ENCODE measurements around the gene CCDC6. TPM values are rescaled to one million over a fixed set of nuclear protein-coding genes. Genes with fewer than 3 reads are reported as not detected.
A peak's percentile ranks its signal among the peaks of the same experiment; 100 is the strongest.

CCDC6 gene
- polyA plus RNA-seq, 3 donors = 4.2 to 13.5 (median 6.2) TPM

GRCh38 chr10:59898125-59898835, 8.1 kb downstream of the CCDC6 start:
- Mint-ChIP-seq H3K4me3 (no peak overlapping the region), H3K36me3 (peaks cover 8 to 18% of the 10 kb centered on the region in 2 donors), H3K27ac (peak overlapping the region in 1 of 7 donors; percentile 22), H3K4me1 (peaks cover 39% of the 10 kb centered on the region), H3K9me3 (no peaks in the 10 kb centered on the region), H3K27me3 (ENCODE audit: low read depth in 3 of 3) (no peaks in the 10 kb centered on the region)
- Histone ChIP-seq H3K9ac (ENCODE audit: insufficient read depth, low read length, poor library complexity, severe bottlenecking) (no peak overlapping the region), H3K36me3 (replicated peaks in 1 of 2; ENCODE audit: control insufficient read depth in 1 of 2, insufficient read depth in 2 of 2, low read length in 2 of 2) (peaks cover 0 to 13% of the 10 kb centered on the region in 2 donors), H3K27ac (ENCODE audit: low read depth in 1 of 2, low read length in 2 of 2) (no peak overlapping the region), H3K79me2 (ENCODE audit: insufficient read depth, low read length) (peaks cover 100% of the 10 kb centered on the region), H3K27me3 (ENCODE audit: control insufficient read depth in 2 of 2, insufficient read depth in 2 of 2, low read length in 2 of 2) (no peaks in the 10 kb centered on the region), H3K4me3 (replicated peaks in 1 of 3; ENCODE audit: low read depth in 2 of 3, low read length in 3 of 3) (no peak overlapping the region), H3K4me2 (replicated peaks; ENCODE audit: extremely low read depth, low read length, poor library complexity, severe bottlenecking) (no peak overlapping the region), H3K4me1 (ENCODE audit: control insufficient read depth in 1 of 2, insufficient read depth in 2 of 2, low read length in 2 of 2) (peaks cover 3 to 5% of the 10 kb centered on the region in 2 donors), H2AFZ (ENCODE audit: insufficient read depth, low read depth, low read length, poor library complexity, severe bottlenecking) (no peak overlapping the region), H3K9me3 (replicated peaks in 1 of 2; ENCODE audit: control insufficient read depth in 1 of 2, insufficient read depth in 1 of 2, low read length in 2 of 2) (no peaks in the 10 kb centered on the region), H4K20me1 (ENCODE audit: insufficient read depth, low read length) (peaks cover 69% of the 10 kb centered on the region)
- DNase-seq = no peak
- intact Hi-C loops (cut with micrococcal nuclease) = no loop called here
- no CpG with 5 or more reads among the region's 6 CpGs for WGBS (ENCODE audit: insufficient coverage)
- no peak for TF ChIP-seq CTCF (IDR thresholded peaks at IDR 0.05)

- WGBS (ENCODE audit: insufficient coverage) = 83% methylated on average over 1 of the region's 1 CpG
- Mint-ChIP-seq H3K27ac (peak overlapping the region in 3 of 7 donors; percentile 32 to 61 (median 47)), H3K36me3 (peaks cover 8 to 18% of the 10 kb centered on the region in 2 donors), H3K4me1 (peaks cover 52% of the 10 kb centered on the region), H3K27me3 (ENCODE audit: low read depth in 3 of 3) (no peaks in the 10 kb centered on the region), H3K9me3 (no peaks in the 10 kb centered on the region), H3K4me3 (no peak overlapping the region)
- H3K36me3 ChIP-seq (replicated peaks in 1 of 2; ENCODE audit: control insufficient read depth in 1 of 2, insufficient read depth in 2 of 2, low read length in 2 of 2) = peaks cover 0 to 13% of the 10 kb centered on the region in 2 donors
- no peak overlapping the region for H3K4me3 ChIP-seq (replicated peaks in 1 of 3; ENCODE audit: low read depth in 2 of 3, low read length in 3 of 3)
- H2AFZ ChIP-seq (ENCODE audit: insufficient read depth, low read depth, low read length, poor library complexity, severe bottlenecking) = no peak overlapping the region
- H3K9me3 ChIP-seq (replicated peaks in 1 of 2; ENCODE audit: control insufficient read depth in 1 of 2, insufficient read depth in 1 of 2, low read length in 2 of 2) = no peaks in the 10 kb centered on the region
- H3K4me2 ChIP-seq (replicated peaks; ENCODE audit: extremely low read depth, low read length, poor library complexity, severe bottlenecking) = no peak overlapping the region
- peaks cover 23 to 25% of the 10 kb centered on the region in 2 donors for H3K4me1 ChIP-seq (ENCODE audit: control insufficient read depth in 1 of 2, insufficient read depth in 2 of 2, low read length in 2 of 2)
- no peak overlapping the region for H3K27ac ChIP-seq (ENCODE audit: low read depth in 1 of 2, low read length in 2 of 2)
- H3K27me3 ChIP-seq (ENCODE audit: control insufficient read depth in 2 of 2, insufficient read depth in 2 of 2, low read length in 2 of 2) = no peaks in the 10 kb centered on the region
- intact Hi-C loops (cut with micrococcal nuclease) = no loop called here
- peaks cover 62% of the 10 kb centered on the region for H4K20me1 ChIP-seq (ENCODE audit: insufficient read depth, low read length)
- TF ChIP-seq CTCF (IDR thresholded peaks at IDR 0.05) = no peak
- H3K9ac ChIP-seq (ENCODE audit: insufficient read depth, low read length, poor library complexity, severe bottlenecking) = no peak overlapping the region
- peaks cover 99% of the 10 kb centered on the region for H3K79me2 ChIP-seq (ENCODE audit: insufficient read depth, low read length)
- DNase-seq = no peak
Measured at GRCh38 chr10:59896191-59896590, 10.2 kb downstream of the CCDC6 start.
